A673 (cell line): ENCODE data around the gene ADAMTSL1.

Experiments
- EZH2 ChIP-seq: fragments of 200-600 bp; sonication (generic); IDR thresholded peaks from 2 replicates; pipeline ENCODE4 v1.6.1; 2017; ENCODE audit warnings: borderline replicate concordance, low read depth, mild to moderate bottlenecking, mixed read lengths, antibody characterized with exemption, low read length; ENCODE audit not compliant: poor library complexity, severe bottlenecking
- TF ChIP-seq, protein P1 (sequence below): fragments of 300-800, 200-600 bp; sonication (generic); conservative IDR thresholded peaks from 2 replicates; pipeline ENCODE4 v1.5.1; 2017; ENCODE audit warnings: low read depth, mild to moderate bottlenecking, antibody characterized with exemption, low read length, moderate library complexity, mixed read lengths

DNA sequence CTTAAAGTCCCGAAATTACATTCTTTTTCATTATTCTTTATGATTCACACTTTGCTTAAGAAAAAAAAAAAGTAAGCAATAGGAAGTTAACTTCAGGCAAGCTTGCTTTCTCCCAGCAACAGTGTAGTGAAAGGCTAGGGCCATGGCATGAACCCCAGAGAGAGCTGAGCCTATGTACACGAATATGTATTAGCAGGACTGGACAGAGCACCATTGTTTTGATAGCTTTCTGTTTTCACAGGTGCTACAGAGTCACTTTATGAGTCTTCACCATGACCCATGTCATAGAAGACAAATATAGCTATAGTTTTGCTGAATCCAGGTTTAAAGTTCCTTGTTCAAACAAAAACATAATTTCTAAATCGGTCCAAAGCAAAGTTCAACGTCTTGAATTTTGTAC, 199.2 kb downstream of the ADAMTSL1 start:
- TF ChIP-seq, protein P1, sequence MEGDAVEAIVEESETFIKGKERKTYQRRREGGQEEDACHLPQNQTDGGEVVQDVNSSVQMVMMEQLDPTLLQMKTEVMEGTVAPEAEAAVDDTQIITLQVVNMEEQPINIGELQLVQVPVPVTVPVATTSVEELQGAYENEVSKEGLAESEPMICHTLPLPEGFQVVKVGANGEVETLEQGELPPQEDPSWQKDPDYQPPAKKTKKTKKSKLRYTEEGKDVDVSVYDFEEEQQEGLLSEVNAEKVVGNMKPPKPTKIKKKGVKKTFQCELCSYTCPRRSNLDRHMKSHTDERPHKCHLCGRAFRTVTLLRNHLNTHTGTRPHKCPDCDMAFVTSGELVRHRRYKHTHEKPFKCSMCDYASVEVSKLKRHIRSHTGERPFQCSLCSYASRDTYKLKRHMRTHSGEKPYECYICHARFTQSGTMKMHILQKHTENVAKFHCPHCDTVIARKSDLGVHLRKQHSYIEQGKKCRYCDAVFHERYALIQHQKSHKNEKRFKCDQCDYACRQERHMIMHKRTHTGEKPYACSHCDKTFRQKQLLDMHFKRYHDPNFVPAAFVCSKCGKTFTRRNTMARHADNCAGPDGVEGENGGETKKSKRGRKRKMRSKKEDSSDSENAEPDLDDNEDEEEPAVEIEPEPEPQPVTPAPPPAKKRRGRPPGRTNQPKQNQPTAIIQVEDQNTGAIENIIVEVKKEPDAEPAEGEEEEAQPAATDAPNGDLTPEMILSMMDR, result no peak
- TF ChIP-seq EZH2, result no peak
